OCI-LY3 (cell line): ENCODE results near the gene CCDC178.

Experiments used
- CTCF ChIP-seq: fragments of 200-600, 300-600 bp; sonication (generic); IDR thresholded peaks from 2 replicates; pipeline ENCODE4 v1.5.1; 2014; ENCODE audit warnings: antibody characterized with exemption, low read length, low read depth
- EZH2phosphoT487 ChIP-seq: fragments of 200-600 bp; shearing (Covaris generic); IDR thresholded peaks from 2 replicates; pipeline ENCODE4 v1.6.1; 2018; ENCODE audit warnings: antibody characterized with exemption, mixed run types, low read depth

GRCh38 chr18:33184175-33184574 lies 256.3 kb downstream of the CCDC178 start:
- no peak for TF ChIP-seq CTCF
- no peak for TF ChIP-seq EZH2phosphoT487
